Fibroblast of the aortic adventitia (primary cell): ENCODE measurements around the gene ATP5MC3. TPM values are rescaled to one million over a fixed set of nuclear protein-coding genes. Genes with fewer than 3 reads are reported as not detected.

Experiments
- DNase-seq: peaks from one replicate; pipeline ENCODE4 v3.0.0-alpha.2; 2010; ENCODE audit warnings: low read depth
- H3K4me3 ChIP-seq: 2 replicates; pipeline ENCODE4 v1.5.1; 2011; ENCODE audit warnings: low read depth, mild to moderate bottlenecking, control low read depth, low read length, moderate library complexity
- CTCF ChIP-seq: IDR thresholded peaks from 2 replicates; pipeline ENCODE4 v1.5.1; 2011; ENCODE audit warnings: mild to moderate bottlenecking, low read length, control low read depth, inconsistent platforms; ENCODE audit not compliant: insufficient read depth
- total RNA-seq: library from RNA; depleted of rRNA; stranded (reverse); fragments of >200 nt; gene quantifications from 2 replicates; pipeline ENCODE4 v1.2.3, GENCODE V29; 2012; ENCODE audit warnings: low replicate concordance

The ATP5MC3 gene
- total RNA-seq, 1 donor = 168 TPM

GRCh38 chr2:175140332-175140731 is 41.2 kb downstream of the ATP5MC3 start:
- no peak overlapping the region for H3K4me3 ChIP-seq
- DNase-seq = no peak
- no peak for TF ChIP-seq CTCF

GRCh38 chr2:175137793-175138192 is 43.7 kb downstream of the ATP5MC3 start:
- TF ChIP-seq CTCF = no peak
- H3K4me3 ChIP-seq = no peak overlapping the region
- no peak for DNase-seq

- TF ChIP-seq CTCF = no peak
- no peak overlapping the region for H3K4me3 ChIP-seq
- no peak for DNase-seq
Observed at GRCh38 chr2:175136334-175137215, 44.9 kb downstream of the ATP5MC3 start.

- no peak for TF ChIP-seq CTCF
- no peak overlapping the region for H3K4me3 ChIP-seq
- no peak for DNase-seq
Observed at GRCh38 chr2:175135862-175136261, 45.6 kb downstream of the ATP5MC3 start.

GRCh38 chr2:175135177-175135576 is 46.3 kb downstream of the ATP5MC3 start:
- no peak for DNase-seq
- no peak overlapping the region for H3K4me3 ChIP-seq
- no peak for TF ChIP-seq CTCF

- no peak overlapping the region for H3K4me3 ChIP-seq
- TF ChIP-seq CTCF = no peak
- no peak for DNase-seq
Observed at GRCh38 chr2:175131252-175131651, 50.3 kb downstream of the ATP5MC3 start.
